Endodermal cell (in vitro differentiated cells): Measurements from ENCODE around the gene ZC3HAV1L. TPM values are rescaled to one million over a fixed set of nuclear protein-coding genes. Genes with fewer than 3 reads are reported as not detected.

Experiments
- DNase-seq: peaks from one replicate; pipeline ENCODE4 v3.0.0-alpha.2; 2017
- H3K27ac ChIP-seq: 2 replicates; pipeline ENCODE4 v1.5.1; 2013; ENCODE audit warnings: mild to moderate bottlenecking, low read depth, low read length, moderate library complexity
- H3K27me3 ChIP-seq: 2 replicates; pipeline ENCODE4 v1.6.1; 2013; ENCODE audit warnings: mild to moderate bottlenecking, low read length, moderate library complexity; ENCODE audit not compliant: insufficient read depth, control insufficient read depth, poor library complexity, severe bottlenecking
- H3K36me3 ChIP-seq: 2 replicates; pipeline ENCODE4 v1.7.0; 2013; ENCODE audit warnings: mild to moderate bottlenecking, low read length, moderate library complexity; ENCODE audit not compliant: control insufficient read depth, insufficient read depth
- H3K4me1 ChIP-seq: one replicate; pipeline ENCODE4 v1.7.0; 2013; ENCODE audit warnings: low read length; ENCODE audit not compliant: control insufficient read depth, insufficient read depth
- H3K4me3 ChIP-seq: 2 replicates; pipeline ENCODE4 v1.5.1; 2013; ENCODE audit warnings: mild to moderate bottlenecking, low read length, moderate library complexity
- H3K9ac ChIP-seq: 2 replicates; pipeline ENCODE4 v1.6.1; 2013; ENCODE audit warnings: mild to moderate bottlenecking, low read length, moderate library complexity; ENCODE audit not compliant: poor library complexity, severe bottlenecking; ENCODE audit errors: extremely low read depth
- H3K9me3 ChIP-seq: 2 replicates; pipeline ENCODE4 v1.6.1; 2013; ENCODE audit warnings: mild to moderate bottlenecking, low read length, moderate library complexity; ENCODE audit not compliant: control insufficient read depth
- H3K27ac Mint-ChIP-seq: 2 replicates; pipeline ENCODE4 v1.8.0; 2020; ENCODE audit warnings: mixed read lengths
- H3K27me3 Mint-ChIP-seq: 2 replicates; pipeline ENCODE4 v1.8.0; 2021; ENCODE audit warnings: mild to moderate bottlenecking, mixed read lengths; ENCODE audit not compliant: insufficient read depth
- H3K36me3 Mint-ChIP-seq: 2 replicates; pipeline ENCODE4 v1.8.0; 2020; ENCODE audit warnings: low read depth, mixed read lengths
- H3K4me1 Mint-ChIP-seq: 2 replicates; pipeline ENCODE4 v1.8.0; 2020; ENCODE audit warnings: mixed read lengths
- H3K4me3 Mint-ChIP-seq: 2 replicates; pipeline ENCODE4 v1.8.0; 2020; ENCODE audit warnings: mild to moderate bottlenecking, moderate library complexity, mixed read lengths
- H3K9me3 Mint-ChIP-seq: 2 replicates; pipeline ENCODE4 v1.8.0; 2020; ENCODE audit warnings: mild to moderate bottlenecking, mixed read lengths
- CTCF ChIP-seq: fragments of 200-600 bp; sonication (generic); conservative IDR thresholded peaks from 2 replicates; pipeline ENCODE4 v1.5.0; 2021; ENCODE audit warnings: antibody characterized with exemption, mild to moderate bottlenecking
- WGBS, 2 experiments: methylation state at CpG; one replicate each; pipeline versions ENCODE4 v1.1.5 to v1.1.7; 2013; ENCODE audit warnings: missing lambda C conversion rate in 2 of 2, mixed read lengths in 1 of 2; ENCODE audit not compliant: insufficient coverage in 1 of 2, insufficient read length in 1 of 2; 5-methylcytosine and 5-hydroxymethylcytosine counted together
- total RNA-seq, 2 donors: library from RNA; stranded (reverse); fragmentation: NEBNext Ultra II Directional in 1 of 2; extraction: Animal tissue kit (Norgen Biotek cat#: 25700) in 1 of 2; gene quantifications; 2 replicates in 1 of 2; 3 replicates in 1 of 2; pipeline ENCODE4 v1.2.1, GENCODE V29; 2021

ZC3HAV1L gene
- total RNA-seq, 2 donors from 2014 or later = 9.7 to 10.9 TPM

- no peaks in the 10 kb centered on the region for H3K4me1 Mint-ChIP-seq
- no peaks in the 10 kb centered on the region for H3K9me3 Mint-ChIP-seq
- no peak overlapping the region for H3K4me3 ChIP-seq
- no peaks in the 10 kb centered on the region for H3K27me3 ChIP-seq
- no peaks in the 10 kb centered on the region for H3K9me3 ChIP-seq
- H3K27ac Mint-ChIP-seq = no peak overlapping the region
- H3K9ac ChIP-seq = no peak overlapping the region
- DNase-seq = no peak
- no peaks in the 10 kb centered on the region for H3K27me3 Mint-ChIP-seq
- H3K4me3 Mint-ChIP-seq = no peak overlapping the region
- peaks cover 82% of the 10 kb centered on the region for H3K36me3 Mint-ChIP-seq
- H3K27ac ChIP-seq = no peak overlapping the region
- no peaks in the 10 kb centered on the region for H3K4me1 ChIP-seq
- no peak for TF ChIP-seq CTCF
- peaks cover 91% of the 10 kb centered on the region for H3K36me3 ChIP-seq
Measured at GRCh38 chr7:139051655-139052054, 15.8 kb upstream of the ZC3HAV1L start.

- H3K27ac ChIP-seq = no peak overlapping the region
- Mint-ChIP-seq H3K27ac (no peak overlapping the region), H3K4me1 (no peaks in the 10 kb centered on the region), H3K9me3 (no peaks in the 10 kb centered on the region), H3K4me3 (no peak overlapping the region), H3K36me3 (peaks cover 82% of the 10 kb centered on the region), H3K27me3 (no peaks in the 10 kb centered on the region)
- H3K4me3 ChIP-seq = no peak overlapping the region
- TF ChIP-seq CTCF = no peak
- H3K4me1 ChIP-seq = no peaks in the 10 kb centered on the region
- H3K36me3 ChIP-seq = peaks cover 92% of the 10 kb centered on the region
- 100% methylated on average over 1 of the region's 1 CpG; no CpG with 5 or more reads in 1 of the 2 experiments for WGBS, 2 experiments
- no peak overlapping the region for H3K9ac ChIP-seq
- no peak for DNase-seq
- H3K9me3 ChIP-seq = no peaks in the 10 kb centered on the region
- no peaks in the 10 kb centered on the region for H3K27me3 ChIP-seq
Measured at GRCh38 chr7:139049936-139050335, 14.1 kb upstream of the ZC3HAV1L start.

- Histone ChIP-seq H3K27me3 (no peaks in the 10 kb centered on the region), H3K4me1 (no peaks in the 10 kb centered on the region), H3K9me3 (no peaks in the 10 kb centered on the region), H3K4me3 (no peak overlapping the region), H3K9ac (no peak overlapping the region), H3K27ac (no peak overlapping the region), H3K36me3 (peaks cover 91% of the 10 kb centered on the region)
- no peak for TF ChIP-seq CTCF
- Mint-ChIP-seq H3K27ac (no peak overlapping the region), H3K27me3 (no peaks in the 10 kb centered on the region), H3K36me3 (peaks cover 83% of the 10 kb centered on the region), H3K4me1 (peaks cover under 1% of the 10 kb centered on the region), H3K9me3 (no peaks in the 10 kb centered on the region), H3K4me3 (no peak overlapping the region)
- no peak for DNase-seq
- 85 to 89% methylated on average over 6 of the region's 7 CpGs for WGBS, 2 experiments
Measured at GRCh38 chr7:139049111-139049510, 13.3 kb upstream of the ZC3HAV1L start.
